Activated T-cell treated with anti-CD3 and anti-CD28 coated beads, Interleukin-2, amount 50 U/mL, for 48 hours (primary cell): ENCODE data around the gene ATOH8.
A peak's percentile ranks its signal among the peaks of the same experiment; 100 is the strongest.

Source experiments
- DNase-seq, 2 experiments: peaks; one replicate each; pipeline ENCODE4 v3.0.0-alpha.2; 2020

The ATOH8 gene

DNA sequence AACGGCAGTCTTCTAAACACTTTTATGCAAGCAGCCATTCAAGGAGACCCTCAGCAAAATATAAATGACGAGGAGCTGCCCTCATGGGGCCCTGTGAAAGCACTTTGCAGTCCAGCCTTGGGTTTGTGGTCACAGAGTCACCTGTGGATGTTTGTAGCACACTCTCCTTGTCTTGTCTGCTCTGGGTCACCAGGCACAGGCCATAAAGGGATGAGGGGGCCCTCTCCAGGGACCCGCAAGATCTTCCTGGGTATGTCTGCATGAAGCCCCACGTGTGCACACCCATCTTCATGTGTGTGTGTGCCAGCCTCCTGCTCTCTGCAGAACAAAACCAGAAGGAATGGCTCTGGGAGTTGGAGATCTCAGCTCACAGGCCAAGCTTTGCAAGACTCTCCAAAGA, 36.2 kb downstream of the ATOH8 start:
- DNase-seq = no peak

DNA sequence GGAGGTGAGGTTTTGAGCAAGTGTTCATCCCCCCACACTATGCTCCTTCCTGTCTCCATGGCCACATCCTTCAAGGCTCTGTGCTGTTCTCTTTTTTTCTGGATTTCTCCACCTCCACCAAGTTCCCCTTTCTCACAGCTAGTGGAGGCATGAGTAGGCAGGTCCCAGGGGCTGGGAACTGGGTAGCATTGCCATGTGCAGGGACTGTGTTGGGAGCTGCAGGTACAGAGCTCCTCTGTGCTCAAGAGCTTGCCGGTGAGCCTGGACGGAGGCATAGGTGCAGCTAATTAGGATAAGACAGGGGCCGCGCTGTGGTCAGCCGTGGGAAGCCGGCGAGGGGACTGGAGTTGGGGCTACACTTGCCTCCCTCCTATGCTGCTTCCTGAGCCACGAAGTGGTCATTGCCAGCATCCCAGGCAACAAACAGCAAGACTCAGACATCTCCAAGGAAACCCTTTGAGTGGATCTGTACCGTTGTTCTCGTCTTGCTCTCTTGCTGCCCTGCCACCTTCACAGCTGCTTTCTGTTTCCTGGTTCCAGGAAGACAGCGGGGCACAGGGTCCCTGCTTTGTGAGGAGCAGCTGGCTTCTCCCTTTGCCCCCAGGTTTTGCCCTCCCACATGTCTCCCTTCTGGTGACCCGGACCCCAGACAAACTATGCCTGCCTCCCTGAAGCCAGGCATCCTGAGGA, 36.9 kb downstream of the ATOH8 start:
- no peak for DNase-seq

DNA sequence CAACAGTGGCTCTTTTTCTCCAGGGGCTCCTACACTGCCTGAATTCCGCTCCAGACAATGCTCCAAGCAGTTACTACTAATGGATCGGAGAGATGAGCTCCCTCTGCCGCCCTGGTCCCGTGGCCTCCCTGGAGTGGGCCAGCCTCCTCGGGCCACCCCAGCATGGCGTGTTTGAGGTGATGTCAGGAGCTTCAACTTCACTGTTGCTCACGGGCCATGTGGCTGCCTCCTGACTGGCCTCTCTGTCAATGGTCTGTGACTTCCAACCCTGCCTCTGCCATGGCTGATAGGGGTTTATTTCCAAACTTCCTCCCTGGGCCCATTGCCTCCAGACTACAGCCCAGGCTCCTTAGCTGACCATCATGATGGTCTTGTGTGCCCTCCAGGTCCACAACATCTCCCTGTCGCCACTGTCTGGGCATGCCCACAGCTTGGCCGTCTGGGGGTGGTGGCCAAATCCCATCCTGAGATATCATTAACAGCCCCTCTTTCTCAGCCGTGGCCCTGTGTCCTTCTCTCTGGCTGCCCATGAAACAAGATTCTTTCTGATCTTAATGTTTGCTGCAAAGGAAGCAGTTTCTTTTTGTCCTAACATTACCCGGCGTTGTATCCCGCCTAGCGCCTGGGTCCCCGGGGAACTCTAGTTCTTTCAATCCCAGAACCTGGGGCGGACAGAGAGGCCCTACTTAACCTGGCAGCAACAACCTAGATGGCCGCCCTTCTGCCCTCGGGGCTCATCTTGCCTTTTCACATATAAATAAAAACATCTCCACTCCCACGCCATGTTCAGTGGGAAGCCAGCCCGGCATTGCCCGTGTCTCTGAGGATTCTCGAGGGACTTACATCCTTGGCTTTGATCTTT, 38.1 kb downstream of the ATOH8 start:
- no peak for DNase-seq

DNA sequence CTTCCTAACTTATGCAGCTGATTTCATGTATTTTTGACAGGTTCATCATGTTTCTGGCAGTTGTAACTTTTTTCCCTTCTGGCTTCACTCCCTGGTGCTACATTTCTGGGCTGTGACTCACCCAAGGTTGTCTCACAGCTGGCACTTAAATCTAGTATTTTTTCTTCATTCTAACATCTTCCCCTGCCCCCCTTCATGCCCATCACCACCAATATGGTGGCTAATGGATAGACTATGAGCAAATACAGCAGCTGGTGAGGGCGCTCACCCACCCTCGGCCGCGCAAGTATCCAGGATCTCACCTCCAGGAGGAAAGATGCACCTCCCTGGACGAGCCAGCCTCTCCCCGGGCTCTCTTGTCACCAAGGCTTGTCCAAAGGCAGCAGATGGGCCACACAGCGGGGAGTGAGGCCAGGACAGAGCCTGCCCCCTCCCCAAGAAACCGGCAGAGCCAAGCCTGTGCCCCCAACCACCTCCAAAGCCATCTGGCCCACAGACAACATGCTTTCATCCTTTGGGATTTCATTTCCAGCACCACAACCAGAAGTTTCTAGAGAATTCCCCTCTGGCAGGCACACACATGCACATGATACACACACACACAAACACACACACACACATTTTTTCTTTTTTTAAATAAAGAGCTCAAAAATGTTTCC, 39.1 kb downstream of the ATOH8 start:
- DNase-seq = no peak

- no peak for DNase-seq
Observed at GRCh38 chr2:85793584-85793983, 39.8 kb downstream of the ATOH8 start.

DNA sequence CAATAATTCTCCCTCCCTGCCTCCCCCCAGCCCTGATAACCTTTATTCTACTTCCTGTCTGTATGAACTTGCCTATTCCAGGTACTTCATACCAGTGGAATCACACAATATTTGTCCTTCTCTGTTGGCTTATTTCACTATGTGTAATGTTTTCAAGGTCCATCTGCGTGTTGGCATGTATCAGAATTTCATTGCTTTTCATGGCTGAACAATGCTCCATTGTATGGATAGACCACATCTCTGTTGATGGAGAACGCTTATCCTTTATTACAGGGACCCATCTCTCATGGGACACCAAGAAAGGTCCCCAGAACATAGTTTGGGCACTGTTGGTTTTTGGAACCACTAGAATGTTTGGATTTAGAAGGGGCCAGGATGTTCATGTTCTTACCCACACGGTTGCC, 40.2 kb downstream of the ATOH8 start:
- DNase-seq = no peak

GRCh38 chr2:85794491-85795121, 40.8 kb downstream of the ATOH8 start:
- DNase-seq = no peak

DNA sequence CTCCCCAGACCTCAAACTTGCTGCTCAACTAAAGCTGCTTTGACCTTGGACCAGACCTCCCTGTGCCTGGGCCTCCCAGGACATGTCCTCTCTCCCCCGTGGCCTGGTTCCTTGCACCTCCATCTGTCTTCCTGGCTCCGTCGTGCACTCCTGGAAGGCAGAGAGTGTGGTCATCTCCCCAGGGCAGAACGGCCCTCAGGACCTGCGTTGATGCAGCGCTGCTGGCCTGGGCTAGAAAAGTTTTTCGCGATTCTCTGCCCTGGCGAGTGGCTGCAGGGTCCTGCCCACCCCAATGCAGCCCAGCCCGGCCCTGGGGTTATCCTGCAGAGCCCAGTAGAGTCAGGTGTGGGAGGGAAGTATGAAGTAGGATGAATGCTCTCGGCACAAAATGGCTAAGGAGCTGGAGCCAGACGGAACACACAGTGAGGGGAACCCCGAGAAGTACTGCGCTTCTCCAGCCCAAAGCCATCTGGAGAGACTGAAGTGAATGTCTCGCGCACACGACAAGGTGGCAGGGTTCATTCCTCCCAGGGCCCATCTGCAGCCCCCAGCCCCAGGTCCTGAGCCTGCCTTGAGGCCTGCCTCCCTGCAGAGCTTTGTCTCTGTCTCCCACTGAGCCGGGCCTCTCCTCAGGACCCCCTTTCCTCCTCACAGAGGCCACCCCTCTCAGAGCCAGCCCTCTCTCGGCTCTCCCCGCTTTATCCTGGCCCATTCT, 41.7 kb downstream of the ATOH8 start:
- no peak for DNase-seq

DNA sequence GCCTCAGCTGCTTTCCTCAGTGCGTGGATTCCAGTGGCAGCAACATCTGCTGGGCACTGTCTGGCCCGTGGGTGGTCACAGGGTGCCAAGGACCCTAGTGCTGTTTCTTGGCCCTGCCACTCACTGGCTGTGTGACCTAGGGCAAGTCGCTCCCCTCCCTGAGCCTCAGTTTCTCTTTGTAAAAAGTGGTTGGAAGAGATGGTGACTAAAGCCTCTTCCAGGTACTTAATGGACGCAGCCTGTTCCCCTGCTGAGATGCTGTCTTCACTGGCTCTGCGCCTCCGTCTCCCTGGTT, 42.2 kb downstream of the ATOH8 start:
- DNase-seq = no peak

GRCh38 chr2:85796341-85797262, 42.8 kb downstream of the ATOH8 start:
- DNase-seq = no peak

DNA sequence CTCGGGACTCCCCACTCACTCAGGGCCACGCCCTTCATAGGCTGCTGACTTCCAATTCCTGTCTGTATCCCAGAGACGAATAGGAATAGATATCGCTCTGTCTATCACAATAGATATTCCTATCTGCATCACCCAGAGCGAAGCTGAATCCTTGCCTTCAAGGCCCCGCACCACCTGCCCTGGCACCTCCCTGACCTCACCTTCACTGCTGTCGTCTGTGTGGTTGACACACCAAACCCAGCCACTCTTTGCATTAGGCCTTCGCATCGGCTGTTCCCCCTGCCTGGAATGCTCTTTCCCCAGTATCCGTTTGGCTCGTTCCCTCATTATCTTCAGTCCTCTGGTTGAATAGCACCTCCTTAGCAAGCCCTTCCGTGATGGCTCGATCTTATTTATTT, 43.5 kb downstream of the ATOH8 start:
- DNase-seq = no peak

GRCh38 chr2:85797921-85798320, 44.1 kb downstream of the ATOH8 start:
- no peak for DNase-seq

DNA sequence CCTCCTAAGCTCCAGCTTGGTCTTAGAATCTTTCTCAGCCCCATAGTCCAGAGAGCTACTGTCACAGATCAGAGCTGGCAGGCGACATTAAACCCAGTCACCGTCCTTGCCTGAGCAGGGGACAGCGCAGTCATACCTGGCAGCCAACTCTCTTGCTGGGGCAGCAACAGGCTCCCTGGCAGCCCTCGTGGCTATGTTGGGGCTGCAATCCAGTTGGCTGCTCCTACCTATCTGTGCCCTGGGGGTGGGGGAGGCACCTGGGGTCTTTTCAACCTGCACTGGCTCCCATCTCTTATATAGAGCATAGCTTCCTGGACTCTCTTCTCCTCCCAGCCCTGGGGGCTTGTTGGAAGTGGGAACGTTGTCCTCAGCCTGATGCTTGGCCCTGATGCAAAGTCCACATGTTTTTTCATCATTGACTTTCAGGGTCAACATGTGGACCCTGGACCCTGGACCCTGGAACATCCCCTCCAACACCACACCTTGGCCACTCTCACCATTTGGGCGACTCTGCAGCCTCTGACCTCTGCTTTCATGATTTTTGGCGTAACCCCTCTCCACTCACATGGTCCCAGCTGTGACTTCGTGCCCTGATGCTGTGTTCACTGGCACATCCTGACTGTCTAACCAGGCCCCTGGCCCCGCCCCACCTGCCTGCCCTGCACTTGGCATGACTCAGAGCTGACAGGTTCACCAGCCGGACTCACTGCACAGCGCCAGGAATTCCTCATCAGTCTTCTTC, 45.6 kb downstream of the ATOH8 start:
- peak in 1 of 2 experiments; percentile 26 for DNase-seq

DNA sequence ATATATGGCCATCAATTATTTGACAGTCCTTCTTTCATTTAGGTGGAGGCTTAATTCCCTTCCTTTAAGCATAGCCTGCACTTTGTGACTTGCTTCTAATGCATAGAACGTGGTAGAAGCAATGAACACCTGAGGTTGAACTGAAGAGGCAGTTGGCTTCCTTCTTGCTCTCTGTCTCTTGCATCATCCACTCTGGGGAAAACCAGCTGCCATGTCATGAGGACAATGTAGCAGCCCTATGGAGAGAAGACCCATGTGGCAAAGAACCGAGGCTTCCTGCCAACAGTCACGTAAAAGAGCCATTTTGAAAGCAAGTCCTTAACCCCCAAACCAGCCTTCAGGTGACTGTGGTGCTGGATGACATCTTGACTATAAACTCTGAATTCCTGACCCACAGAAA, 46.8 kb downstream of the ATOH8 start:
- no peak for DNase-seq

GRCh38 chr2:85801871-85802270, 48.1 kb downstream of the ATOH8 start:
- DNase-seq = no peak

GRCh38 chr2:85802354-85803103, 48.7 kb downstream of the ATOH8 start:
- peak; percentile 6 to 9 for DNase-seq

- peak; percentile 11 to 14 for DNase-seq
Observed at GRCh38 chr2:85803704-85804425, 50.1 kb downstream of the ATOH8 start.

DNA sequence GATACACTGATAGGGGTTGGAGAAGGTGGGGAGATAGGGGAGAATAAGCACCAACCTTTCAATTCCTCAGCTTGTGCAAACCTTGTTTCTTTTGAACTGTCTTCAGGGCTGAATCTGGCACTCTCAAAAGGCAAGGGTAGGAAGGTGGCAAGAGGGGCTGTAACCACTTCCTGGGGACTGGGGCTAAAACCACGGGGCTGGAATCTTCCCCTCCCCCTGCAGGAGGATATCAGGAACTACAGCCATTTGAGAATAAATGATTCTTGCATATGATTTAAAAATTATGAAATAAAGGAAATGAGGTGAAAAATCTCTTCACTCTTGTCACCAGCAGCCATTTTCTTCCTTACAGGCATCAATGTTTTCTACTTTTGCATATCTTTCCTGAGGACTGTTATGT, 50.8 kb downstream of the ATOH8 start:
- DNase-seq = peak; percentile 39 to 41

DNA sequence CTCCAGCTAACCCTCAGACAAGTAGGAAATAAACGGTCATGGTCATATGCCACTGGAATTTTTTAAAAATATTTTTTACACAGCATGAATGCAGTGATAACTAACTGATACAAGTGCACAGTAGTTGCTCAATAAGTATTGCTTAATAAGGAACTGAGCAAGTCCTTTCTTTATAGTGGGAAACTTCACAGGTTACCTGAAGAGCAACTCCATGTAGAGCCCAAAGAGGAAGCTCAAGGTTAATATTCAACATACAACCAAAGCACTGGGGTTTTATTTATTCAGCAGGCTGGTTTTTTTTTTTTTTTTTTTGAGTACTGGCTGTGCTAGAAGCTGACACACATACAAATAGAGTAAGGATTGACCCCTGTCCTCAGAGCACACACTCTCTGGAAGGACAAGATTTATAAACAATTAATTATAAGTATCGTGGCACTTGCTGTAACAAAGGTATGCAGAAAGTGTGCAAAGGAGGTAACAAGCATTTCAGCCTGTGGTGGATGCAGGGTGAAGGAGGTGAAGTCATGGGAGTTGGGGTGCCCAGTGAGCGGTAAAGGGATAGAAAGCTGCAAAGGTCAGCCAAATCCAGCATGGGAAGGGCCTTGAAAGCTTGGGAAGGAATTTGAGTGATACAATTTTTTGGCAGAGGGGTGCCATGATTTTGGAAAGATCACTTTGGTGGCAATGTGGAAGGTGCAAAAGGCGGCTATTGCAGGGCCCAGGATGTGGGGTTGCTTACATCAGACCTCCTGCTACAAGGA, 52.7 kb downstream of the ATOH8 start:
- DNase-seq = peak in 1 of 2 experiments; percentile 4
